Tibial nerve (tissue), 4 donors: ENCODE results near the gene AEBP1. TPM values are rescaled to one million over a fixed set of nuclear protein-coding genes. Genes with fewer than 3 reads are reported as not detected.

ENCODE experiments used
- DNase-seq, 2 donors: peaks; one replicate each; pipeline ENCODE4 v3.0.0-alpha.2; 2019; ENCODE audit warnings: low spot score in 2 of 2
- H3K27ac ChIP-seq, 4 donors: fragments of 200-600 bp; sonication (generic) in 3 of 4; one replicate each; pipeline ENCODE4 v1.5.1; 2017 to 2019; ENCODE audit warnings: mild to moderate bottlenecking in 1 of 4
- H3K27me3 ChIP-seq, 2 donors: fragments of 200-600 bp; sonication (generic) in 1 of 2; one replicate each; pipeline versions ENCODE4 v1.5.1 to v1.6.0; 2017 to 2019
- H3K36me3 ChIP-seq, 3 donors: fragments of 200-600 bp; sonication (generic); one replicate each; pipeline ENCODE4 v1.5.1; 2018 to 2019
- H3K4me1 ChIP-seq, 4 donors: fragments of 200-600 bp; sonication (generic) in 3 of 4; one replicate each; pipeline ENCODE4 v1.5.1; 2017 to 2019
- H3K4me3 ChIP-seq, 4 donors: fragments of 200-600 bp; sonication (generic) in 3 of 4; one replicate each; pipeline ENCODE4 v1.5.1; 2017 to 2019; ENCODE audit warnings: mild to moderate bottlenecking in 1 of 4, moderate library complexity in 1 of 4
- H3K9me3 ChIP-seq, 4 donors: fragments of 200-600 bp; sonication (generic) in 3 of 4; one replicate each; pipeline ENCODE4 v1.5.1; 2017 to 2019
- CTCF ChIP-seq, 5 experiments: fragments of 200-600 bp in 3 of 5; fragments of 450-650 bp in 2 of 5; sonication (generic) in 3 of 5; IDR thresholded peaks; one replicate each; pipeline ENCODE4 v1.5.1; 2016 to 2019; ENCODE audit warnings: antibody characterized with exemption in 5 of 5, mild to moderate bottlenecking in 3 of 5, moderate library complexity in 2 of 5
- EP300 ChIP-seq, 2 donors: sonication (generic); formaldehyde crosslinking; IDR thresholded peaks; one replicate each; pipeline ENCODE4 v1.6.1; 2017; ENCODE audit warnings: antibody characterized with exemption in 2 of 2, mild to moderate bottlenecking in 1 of 2
- POLR2A ChIP-seq, 2 donors: fragments of 450-650 bp; IDR thresholded peaks; one replicate each; pipeline ENCODE4 v1.6.1; 2017; ENCODE audit warnings: antibody characterized with exemption in 2 of 2, mild to moderate bottlenecking in 2 of 2, moderate library complexity in 2 of 2
- WGBS, 2 donors: methylation state at CpG; one replicate each; pipeline ENCODE4 v1.1.5; 2018; 5-methylcytosine and 5-hydroxymethylcytosine counted together
- total RNA-seq, 4 donors: library from RNA; depleted of rRNA; stranded (reverse); fragments of >200 nt; gene quantifications; one replicate each; pipeline ENCODE4 v1.1.0, GENCODE V29; 2016

AEBP1 gene
- total RNA-seq, 4 donors from 2014 or later, result 142 to 440 (median 264) TPM

GRCh38 chr7:44095781-44096180, 8.4 kb upstream of the AEBP1 start:
- Histone ChIP-seq H3K27ac (peak overlapping the region in 1 of 4 donors; percentile 55), H3K4me3 (no peak overlapping the region), H3K4me1 (peaks cover 0 to 25% (median 4%) of the 10 kb centered on the region in 4 donors), H3K27me3 (no peaks in the 10 kb centered on the region), H3K9me3 (no peaks in the 10 kb centered on the region), H3K36me3 (no peaks in the 10 kb centered on the region)
- no peak for DNase-seq
- TF ChIP-seq CTCF (IDR thresholded peaks at IDR 0.05), result no peak
- 97 to 100% methylated on average over 3 of the region's 3 CpGs for WGBS, 2 donors

GRCh38 chr7:44096326-44096881, 7.7 kb upstream of the AEBP1 start:
- DNase-seq, result no peak
- no peak overlapping the region for H3K4me3 ChIP-seq
- TF ChIP-seq EP300 (IDR thresholded peaks at IDR 0.05), result no peak
- WGBS, 2 donors, result 83 to 86% methylated on average over 7 to 8 of the region's 8 CpGs
- H3K9me3 ChIP-seq, result no peaks in the 10 kb centered on the region
- no peak overlapping the region for H3K27ac ChIP-seq
- H3K27me3 ChIP-seq, result no peaks in the 10 kb centered on the region
- H3K36me3 ChIP-seq, result no peaks in the 10 kb centered on the region
- H3K4me1 ChIP-seq, result peaks cover 0 to 32% (median 4%) of the 10 kb centered on the region in 4 donors

GRCh38 chr7:44097064-44097932, 6.8 kb upstream of the AEBP1 start:
- Histone ChIP-seq H3K27me3 (no peaks in the 10 kb centered on the region), H3K9me3 (no peaks in the 10 kb centered on the region), H3K4me1 (peaks cover 0 to 41% (median 7%) of the 10 kb centered on the region in 4 donors), H3K4me3 (no peak overlapping the region), H3K27ac (no peak overlapping the region), H3K36me3 (no peaks in the 10 kb centered on the region)
- TF ChIP-seq POLR2A (IDR thresholded peaks at IDR 0.05), result no peak
- TF ChIP-seq CTCF (IDR thresholded peaks at IDR 0.05), result no peak
- TF ChIP-seq EP300 (IDR thresholded peaks at IDR 0.05), result no peak
- WGBS, 2 donors, result 76 to 79% methylated on average over 9 of the region's 9 CpGs
- no peak for DNase-seq

GRCh38 chr7:44098092-44099068, 5.8 kb upstream of the AEBP1 start:
- peaks cover 0 to 51% (median 11%) of the 10 kb centered on the region in 4 donors for H3K4me1 ChIP-seq
- no peaks in the 10 kb centered on the region for H3K27me3 ChIP-seq
- no peaks in the 10 kb centered on the region for H3K36me3 ChIP-seq
- H3K9me3 ChIP-seq, result no peaks in the 10 kb centered on the region
- 89 to 93% methylated on average over 6 of the region's 6 CpGs for WGBS, 2 donors
- H3K27ac ChIP-seq, result no peak overlapping the region
- H3K4me3 ChIP-seq, result no peak overlapping the region
- TF ChIP-seq EP300 (IDR thresholded peaks at IDR 0.05) (no peak), POLR2A (IDR thresholded peaks at IDR 0.05) (no peak), CTCF (IDR thresholded peaks at IDR 0.05) (no peak)
- DNase-seq, result no peak

- WGBS, 2 donors, result 56 to 62% methylated on average over 4 of the region's 4 CpGs
- TF ChIP-seq CTCF (IDR thresholded peaks at IDR 0.05), result no peak
- TF ChIP-seq EP300 (IDR thresholded peaks at IDR 0.05), result no peak
- no peak for TF ChIP-seq POLR2A (IDR thresholded peaks at IDR 0.05)
- peak overlapping the region in 2 of 4 donors; percentile 91 to 97 for H3K27ac ChIP-seq
- H3K4me3 ChIP-seq, result no peak overlapping the region
- no peak for DNase-seq
- H3K4me1 ChIP-seq, result peaks cover 0 to 57% (median 15%) of the 10 kb centered on the region in 4 donors
- no peaks in the 10 kb centered on the region for H3K36me3 ChIP-seq
- H3K9me3 ChIP-seq, result no peaks in the 10 kb centered on the region
- H3K27me3 ChIP-seq, result no peaks in the 10 kb centered on the region
Measured at GRCh38 chr7:44099669-44100068, 4.5 kb upstream of the AEBP1 start.
